GM12872 (cell line): ENCODE measurements around the gene DPEP3.

Source experiments
- CTCF ChIP-seq: IDR thresholded peaks from 3 replicates; pipeline ENCODE4 v1.5.1; 2011; ENCODE audit warnings: low read depth, mild to moderate bottlenecking, low read length, moderate library complexity; ENCODE audit not compliant: insufficient read depth

The DPEP3 gene

GRCh38 chr16:67933805-67934204 is 46.5 kb downstream of the DPEP3 start:
- no peak for TF ChIP-seq CTCF

- no peak for TF ChIP-seq CTCF
Measured at GRCh38 chr16:67932462-67932840, 47.8 kb downstream of the DPEP3 start.

- TF ChIP-seq CTCF = no peak
Measured at GRCh38 chr16:67931712-67932461, 48.4 kb downstream of the DPEP3 start, which contains the start of gene CTRL. CTRL (minus strand) TSS chr16:67931862; CDS start chr16:67931852, 10 bp downstream.

- no peak for TF ChIP-seq CTCF
Measured at GRCh38 chr16:67930678-67931211, 49.6 kb downstream of the DPEP3 start.

- TF ChIP-seq CTCF = no peak
Measured at GRCh38 chr16:67930191-67930590, 50.1 kb downstream of the DPEP3 start.

- peak; percentile 96 for TF ChIP-seq CTCF
Measured at GRCh38 chr16:67928561-67929364, 51.5 kb downstream of the DPEP3 start.

- TF ChIP-seq CTCF = no peak
Measured at GRCh38 chr16:67928147-67928546, 52.2 kb downstream of the DPEP3 start.
